ENCODE data around the gene IL12RB1.

The IL12RB1 gene

GRCh38 chr19:18058208-18059009, 28.3 kb downstream of the IL12RB1 start:
- TF ChIP-seq CTCF (IDR thresholded peaks at IDR 0.05): peak; percentile 94
- no peak for TF ChIP-seq ZFX (IDR thresholded peaks at IDR 0.05; ENCODE audit: borderline replicate concordance)
- peak overlapping the region; percentile 54 for H3K27ac ChIP-seq

GRCh38 chr19:18057557-18057956, 29.2 kb downstream of the IL12RB1 start:
- no peak for TF ChIP-seq CTCF (IDR thresholded peaks at IDR 0.05)
- H3K27ac ChIP-seq: peak overlapping the region; percentile 54

GRCh38 chr19:18055967-18056366, 30.8 kb downstream of the IL12RB1 start:
- no peak for TF ChIP-seq ZFX (IDR thresholded peaks at IDR 0.05; ENCODE audit: borderline replicate concordance)
- TF ChIP-seq CTCF (IDR thresholded peaks at IDR 0.05): no peak
- no peak overlapping the region for H3K27ac ChIP-seq

GRCh38 chr19:18053576-18054219, 33.0 kb downstream of the IL12RB1 start:
- TF ChIP-seq CTCF (IDR thresholded peaks at IDR 0.05): no peak
- TF ChIP-seq ZFX (IDR thresholded peaks at IDR 0.05; ENCODE audit: borderline replicate concordance): no peak
- no peak overlapping the region for H3K27ac ChIP-seq

- H3K27ac ChIP-seq: no peak overlapping the region
- TF ChIP-seq CTCF (IDR thresholded peaks at IDR 0.05) (no peak), ZFX (IDR thresholded peaks at IDR 0.05; ENCODE audit: borderline replicate concordance) (no peak)
These were observed 34.8 kb downstream of the IL12RB1 start for GRCh38 chr19:18051887-18052286.

GRCh38 chr19:18049385-18049784, 37.3 kb downstream of the IL12RB1 start:
- no peak overlapping the region for H3K27ac ChIP-seq
- no peak for TF ChIP-seq CTCF (IDR thresholded peaks at IDR 0.05)
- TF ChIP-seq ZFX (IDR thresholded peaks at IDR 0.05; ENCODE audit: borderline replicate concordance): no peak

GRCh38 chr19:18046059-18046718, 40.5 kb downstream of the IL12RB1 start:
- TF ChIP-seq CTCF (IDR thresholded peaks at IDR 0.05): no peak
- TF ChIP-seq ZFX (IDR thresholded peaks at IDR 0.05; ENCODE audit: borderline replicate concordance): no peak
- no peak overlapping the region for H3K27ac ChIP-seq

Measured in 22Rv1 (cell line).